ENCODE measurements around the gene NRCAM. TPM values are rescaled to one million over a fixed set of nuclear protein-coding genes. Genes with fewer than 3 reads are reported as not detected.

The NRCAM gene
- total RNA-seq, 4 donors from 2014 or later: 1.3 to 4.7 (median 2.2) TPM

DNA sequence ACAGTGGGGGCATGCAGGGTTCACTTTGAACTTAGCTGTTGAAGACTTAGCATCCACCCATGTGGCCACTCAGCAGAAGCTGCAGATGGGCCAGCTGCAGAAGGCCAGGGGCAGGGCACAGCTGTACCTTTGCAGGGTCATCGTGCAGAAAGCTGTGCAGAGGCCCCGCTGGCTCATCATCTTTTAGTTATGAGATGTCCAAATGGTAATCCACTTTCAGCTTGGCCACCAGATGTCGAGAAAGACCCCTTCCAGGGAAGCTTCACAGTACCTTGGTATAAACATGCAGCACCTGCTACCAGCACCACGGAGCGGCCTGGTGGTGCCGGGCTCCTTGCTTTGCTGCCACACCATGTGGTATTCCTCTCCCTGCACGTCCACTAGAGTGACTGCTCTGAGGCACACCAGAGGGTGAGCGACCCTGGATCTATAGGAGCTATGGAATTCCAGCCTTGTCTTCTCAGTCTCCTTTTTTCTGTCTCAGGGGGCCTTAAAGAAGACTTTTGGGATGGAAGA, 251.9 kb downstream of the NRCAM start:
- H3K4me3 ChIP-seq: no peak overlapping the region
- H3K9me3 ChIP-seq: no peaks in the 10 kb centered on the region
- no peaks in the 10 kb centered on the region for H3K36me3 ChIP-seq
- ATAC-seq: no peak
- TF ChIP-seq, protein P1, sequence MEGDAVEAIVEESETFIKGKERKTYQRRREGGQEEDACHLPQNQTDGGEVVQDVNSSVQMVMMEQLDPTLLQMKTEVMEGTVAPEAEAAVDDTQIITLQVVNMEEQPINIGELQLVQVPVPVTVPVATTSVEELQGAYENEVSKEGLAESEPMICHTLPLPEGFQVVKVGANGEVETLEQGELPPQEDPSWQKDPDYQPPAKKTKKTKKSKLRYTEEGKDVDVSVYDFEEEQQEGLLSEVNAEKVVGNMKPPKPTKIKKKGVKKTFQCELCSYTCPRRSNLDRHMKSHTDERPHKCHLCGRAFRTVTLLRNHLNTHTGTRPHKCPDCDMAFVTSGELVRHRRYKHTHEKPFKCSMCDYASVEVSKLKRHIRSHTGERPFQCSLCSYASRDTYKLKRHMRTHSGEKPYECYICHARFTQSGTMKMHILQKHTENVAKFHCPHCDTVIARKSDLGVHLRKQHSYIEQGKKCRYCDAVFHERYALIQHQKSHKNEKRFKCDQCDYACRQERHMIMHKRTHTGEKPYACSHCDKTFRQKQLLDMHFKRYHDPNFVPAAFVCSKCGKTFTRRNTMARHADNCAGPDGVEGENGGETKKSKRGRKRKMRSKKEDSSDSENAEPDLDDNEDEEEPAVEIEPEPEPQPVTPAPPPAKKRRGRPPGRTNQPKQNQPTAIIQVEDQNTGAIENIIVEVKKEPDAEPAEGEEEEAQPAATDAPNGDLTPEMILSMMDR (IDR thresholded peaks at IDR 0.05): no peak
- TF ChIP-seq POLR2AphosphoS5 (IDR thresholded peaks at IDR 0.05): no peak
- TF ChIP-seq EP300 (IDR thresholded peaks at IDR 0.05): no peak
- no peak for TF ChIP-seq POLR2A (IDR thresholded peaks at IDR 0.05)
- 83 to 100% methylated on average over 1 to 2 of the region's 8 CpGs for WGBS, 2 donors (ENCODE audit: low coverage in 1 of 2)
- H3K27me3 ChIP-seq: no peaks in the 10 kb centered on the region
- H3K27ac ChIP-seq: no peak overlapping the region
- H3K4me1 ChIP-seq: no peaks in the 10 kb centered on the region

DNA sequence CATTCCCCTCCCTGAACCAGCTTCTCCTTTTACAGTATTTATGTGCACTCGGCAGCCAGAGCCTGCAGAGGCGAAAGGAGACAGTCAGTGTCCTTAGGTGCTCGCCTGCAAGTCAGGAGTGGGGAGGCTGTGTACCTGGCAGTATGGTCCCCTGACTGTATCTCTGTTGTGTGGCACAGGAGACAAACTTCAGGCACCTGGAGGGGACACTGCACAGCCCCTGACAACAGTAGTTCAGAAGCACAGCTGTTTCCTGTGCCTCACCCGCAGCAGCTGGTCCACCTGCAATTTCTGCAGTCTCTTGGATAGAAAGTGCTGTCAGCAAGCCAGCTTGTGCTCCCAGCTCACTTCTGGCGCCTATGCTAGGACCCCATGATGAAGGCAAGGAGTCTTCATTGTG, 252.7 kb downstream of the NRCAM start:
- no peaks in the 10 kb centered on the region for H3K4me1 ChIP-seq
- no peak overlapping the region for H3K4me3 ChIP-seq
- H3K27ac ChIP-seq: no peak overlapping the region
- H3K27me3 ChIP-seq: no peaks in the 10 kb centered on the region
- no peak for ATAC-seq
- WGBS, 2 donors (ENCODE audit: low coverage in 1 of 2): 11 to 17% methylated on average over 1 of the region's 5 CpGs
- no peaks in the 10 kb centered on the region for H3K9me3 ChIP-seq
- H3K36me3 ChIP-seq: no peaks in the 10 kb centered on the region
- TF ChIP-seq, protein P1 (IDR thresholded peaks at IDR 0.05): no peak
- TF ChIP-seq POLR2A (IDR thresholded peaks at IDR 0.05) (no peak), POLR2AphosphoS5 (IDR thresholded peaks at IDR 0.05) (no peak), EP300 (IDR thresholded peaks at IDR 0.05) (no peak)

- 35 to 49% methylated on average over 3 to 4 of the region's 4 CpGs for WGBS, 2 donors (ENCODE audit: low coverage in 1 of 2)
- Histone ChIP-seq H3K27me3 (no peaks in the 10 kb centered on the region), H3K27ac (no peak overlapping the region), H3K36me3 (no peaks in the 10 kb centered on the region), H3K9me3 (no peaks in the 10 kb centered on the region), H3K4me1 (no peaks in the 10 kb centered on the region), H3K4me3 (no peak overlapping the region)
- no peak for ATAC-seq
- TF ChIP-seq POLR2A (IDR thresholded peaks at IDR 0.05) (no peak), EP300 (IDR thresholded peaks at IDR 0.05) (no peak), POLR2AphosphoS5 (IDR thresholded peaks at IDR 0.05) (no peak)
- TF ChIP-seq, protein P1 (IDR thresholded peaks at IDR 0.05): no peak
Observed at GRCh38 chr7:108202743-108203142, 253.5 kb downstream of the NRCAM start.

GRCh38 chr7:108201766-108202165, 254.5 kb downstream of the NRCAM start:
- H3K27ac ChIP-seq: no peak overlapping the region
- no peak overlapping the region for H3K4me3 ChIP-seq
- 26 to 39% methylated on average over 2 of the region's 2 CpGs for WGBS, 2 donors (ENCODE audit: low coverage in 1 of 2)
- ATAC-seq: no peak
- no peaks in the 10 kb centered on the region for H3K36me3 ChIP-seq
- no peaks in the 10 kb centered on the region for H3K4me1 ChIP-seq
- TF ChIP-seq POLR2AphosphoS5 (IDR thresholded peaks at IDR 0.05) (no peak), EP300 (IDR thresholded peaks at IDR 0.05) (no peak), POLR2A (IDR thresholded peaks at IDR 0.05) (no peak)
- TF ChIP-seq, protein P1 (IDR thresholded peaks at IDR 0.05): no peak
- H3K9me3 ChIP-seq: no peaks in the 10 kb centered on the region
- H3K27me3 ChIP-seq: no peaks in the 10 kb centered on the region

DNA sequence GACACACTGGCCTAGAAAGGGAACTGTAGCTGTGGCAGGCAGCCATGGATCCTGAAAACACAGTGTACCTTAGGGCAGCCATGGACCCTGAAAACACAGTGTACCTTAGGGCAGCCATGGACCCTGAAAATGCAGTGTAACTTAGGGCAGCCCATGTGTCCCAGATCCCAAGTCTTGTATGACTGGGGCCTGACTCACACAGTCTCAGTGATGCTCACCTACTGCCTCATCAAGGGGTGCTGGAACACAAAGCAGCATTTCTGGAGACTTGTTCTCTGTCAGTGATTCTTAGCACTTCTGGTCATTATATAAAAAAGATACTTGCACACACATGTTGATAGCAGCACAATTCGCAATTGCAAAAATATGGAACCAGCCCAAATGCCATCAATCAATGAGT, 255.9 kb downstream of the NRCAM start:
- Histone ChIP-seq H3K9me3 (no peaks in the 10 kb centered on the region), H3K27ac (no peak overlapping the region), H3K4me1 (no peaks in the 10 kb centered on the region), H3K36me3 (no peaks in the 10 kb centered on the region), H3K27me3 (no peaks in the 10 kb centered on the region), H3K4me3 (no peak overlapping the region)
- no peak for TF ChIP-seq POLR2A (IDR thresholded peaks at IDR 0.05)
- no peak for TF ChIP-seq EP300 (IDR thresholded peaks at IDR 0.05)
- TF ChIP-seq, protein P1 (IDR thresholded peaks at IDR 0.05): no peak
- no peak for TF ChIP-seq POLR2AphosphoS5 (IDR thresholded peaks at IDR 0.05)
- WGBS, 2 donors (ENCODE audit: low coverage in 1 of 2): 100% methylated on average over 1 of the region's 1 CpG; no CpG with 5 or more reads in 1 of the 2 donors
- ATAC-seq: no peak

Measured in gastroesophageal sphincter (tissue), 4 donors.